ENCODE data around the gene FAM20A. TPM values are rescaled to one million over a fixed set of nuclear protein-coding genes. Genes with fewer than 3 reads are reported as not detected.

FAM20A gene
- total and polyA plus RNA-seq, 2 donors (not counting 1 experiment from before 2014, with no cell fraction given): not detected

DNA sequence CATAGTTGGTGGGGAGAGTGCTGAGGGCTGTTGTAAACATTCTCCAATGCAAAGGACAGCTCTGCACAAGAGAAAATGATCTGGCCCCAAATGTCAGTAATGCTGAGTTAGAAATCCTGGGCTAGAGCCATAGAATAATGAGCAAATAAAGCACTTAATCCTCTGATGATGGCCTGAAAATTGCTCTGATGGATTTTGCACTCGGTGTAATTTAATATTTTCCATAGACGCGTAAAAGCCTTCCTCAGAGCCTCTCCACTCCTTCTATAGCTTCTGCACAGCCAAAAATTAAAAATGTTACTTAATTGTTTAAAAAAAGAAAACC is 23.7 kb downstream of the FAM20A start:
- Histone ChIP-seq H3K4me1 (ENCODE audit: control insufficient read depth in 2 of 2, insufficient read depth in 2 of 2, low read length in 2 of 2) (no peaks in the 10 kb centered on the region), H3K27me3 (replicated peaks in 1 of 4; ENCODE audit: control extremely low read depth in 1 of 4, control insufficient read depth in 3 of 4, insufficient read depth in 4 of 4, low read length in 3 of 4) (peaks cover 0 to 3% (median 0%) of the 10 kb centered on the region in 4 experiments), H3K9me3 (ENCODE audit: control extremely low read depth in 1 of 3, control insufficient read depth in 2 of 3, insufficient read depth in 1 of 3, low read length in 2 of 3) (no peaks in the 10 kb centered on the region), H3K36me3 (replicated peaks in 1 of 2; ENCODE audit: control extremely low read depth in 1 of 2, control insufficient read depth in 1 of 2, extremely low read depth in 1 of 2, insufficient read depth in 2 of 2, low read length in 1 of 2) (no peaks in the 10 kb centered on the region), H3K79me2 (ENCODE audit: control insufficient read depth, insufficient read depth, low read length) (no peaks in the 10 kb centered on the region), H3K4me3 (ENCODE audit: control extremely low read depth in 1 of 5, extremely low read depth in 1 of 5, insufficient read depth in 1 of 5, low read depth in 2 of 5, low read length in 4 of 5) (no peak overlapping the region), H3K27ac (ENCODE audit: low read length in 2 of 2) (no peak overlapping the region), H4K20me1 (ENCODE audit: control insufficient read depth, insufficient read depth, low read length, poor library complexity, severe bottlenecking) (no peaks in the 10 kb centered on the region), H3K9ac (ENCODE audit: low read length) (no peak overlapping the region), H2AFZ (ENCODE audit: insufficient read depth, low read depth, low read length, poor library complexity, severe bottlenecking) (no peak overlapping the region), H3K4me2 (replicated peaks; ENCODE audit: low read depth, low read length, poor library complexity, severe bottlenecking) (no peak overlapping the region)
- intact Hi-C loops (cut with micrococcal nuclease): no loop called here
- ATAC-seq (ENCODE audit: low read depth): no peak
- no peak overlapping the region for H3K4me3 Mint-ChIP-seq
- DNase-seq: no peak
- H3K27ac Mint-ChIP-seq: no peak overlapping the region
- H3K4me1 Mint-ChIP-seq: no peaks in the 10 kb centered on the region
- ChIA-PET CTCF (no interaction called here), POLR2A (no interaction called here)
- peaks cover 15% of the 10 kb centered on the region for H3K27me3 Mint-ChIP-seq
- WGBS (ENCODE audit: insufficient coverage): no CpG with 5 or more reads among the region's 3 CpGs
- no peaks in the 10 kb centered on the region for H3K9me3 Mint-ChIP-seq (ENCODE audit: insufficient read depth)
- TF ChIP-seq, protein P1, sequence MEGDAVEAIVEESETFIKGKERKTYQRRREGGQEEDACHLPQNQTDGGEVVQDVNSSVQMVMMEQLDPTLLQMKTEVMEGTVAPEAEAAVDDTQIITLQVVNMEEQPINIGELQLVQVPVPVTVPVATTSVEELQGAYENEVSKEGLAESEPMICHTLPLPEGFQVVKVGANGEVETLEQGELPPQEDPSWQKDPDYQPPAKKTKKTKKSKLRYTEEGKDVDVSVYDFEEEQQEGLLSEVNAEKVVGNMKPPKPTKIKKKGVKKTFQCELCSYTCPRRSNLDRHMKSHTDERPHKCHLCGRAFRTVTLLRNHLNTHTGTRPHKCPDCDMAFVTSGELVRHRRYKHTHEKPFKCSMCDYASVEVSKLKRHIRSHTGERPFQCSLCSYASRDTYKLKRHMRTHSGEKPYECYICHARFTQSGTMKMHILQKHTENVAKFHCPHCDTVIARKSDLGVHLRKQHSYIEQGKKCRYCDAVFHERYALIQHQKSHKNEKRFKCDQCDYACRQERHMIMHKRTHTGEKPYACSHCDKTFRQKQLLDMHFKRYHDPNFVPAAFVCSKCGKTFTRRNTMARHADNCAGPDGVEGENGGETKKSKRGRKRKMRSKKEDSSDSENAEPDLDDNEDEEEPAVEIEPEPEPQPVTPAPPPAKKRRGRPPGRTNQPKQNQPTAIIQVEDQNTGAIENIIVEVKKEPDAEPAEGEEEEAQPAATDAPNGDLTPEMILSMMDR (IDR thresholded peaks at IDR 0.05): no peak
- TF ChIP-seq EZH2 (IDR thresholded peaks at IDR 0.05; ENCODE audit: borderline replicate concordance, insufficient read depth, low read depth, low read length, poor library complexity, severe bottlenecking): no peak

DNA sequence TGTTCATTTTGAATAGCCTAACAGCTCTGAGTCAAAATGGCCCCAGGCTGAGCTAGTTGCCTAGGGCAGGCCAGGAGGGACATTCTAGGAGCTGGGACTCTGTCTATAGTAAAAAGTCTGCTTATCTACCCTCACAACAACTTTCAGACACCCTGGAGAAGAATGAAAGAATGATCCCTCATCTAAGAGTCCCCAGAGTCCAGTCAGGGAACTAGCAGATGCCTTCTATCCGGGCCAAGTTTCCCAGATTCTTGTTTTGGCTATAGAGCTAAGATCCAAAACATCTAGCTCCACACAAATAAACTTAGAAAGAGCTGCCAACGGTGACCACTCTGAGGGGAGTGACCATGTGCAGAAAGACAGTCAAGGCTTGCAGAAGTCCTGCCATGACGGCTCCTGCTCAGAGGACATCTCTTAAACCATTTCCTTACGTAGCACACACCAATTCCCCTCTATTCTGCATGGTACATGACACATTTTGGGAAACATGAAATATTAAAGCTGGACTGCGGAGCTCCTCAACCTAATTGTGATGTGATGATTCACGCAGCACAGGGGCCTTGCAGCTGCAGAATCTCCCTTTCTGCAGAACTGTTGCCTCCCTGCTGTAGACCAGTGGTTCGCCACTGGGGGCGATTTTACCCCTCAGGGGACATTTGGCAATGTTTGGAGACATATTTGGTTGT is 24.2 kb downstream of the FAM20A start:
- DNase-seq (no peak), ATAC-seq (ENCODE audit: low read depth) (no peak)
- TF ChIP-seq, protein P1 (IDR thresholded peaks at IDR 0.05): no peak
- TF ChIP-seq EZH2 (IDR thresholded peaks at IDR 0.05; ENCODE audit: borderline replicate concordance, insufficient read depth, low read depth, low read length, poor library complexity, severe bottlenecking): no peak
- Histone ChIP-seq H3K4me3 (ENCODE audit: control extremely low read depth in 1 of 5, extremely low read depth in 1 of 5, insufficient read depth in 1 of 5, low read depth in 2 of 5, low read length in 4 of 5) (no peak overlapping the region), H3K4me2 (replicated peaks; ENCODE audit: low read depth, low read length, poor library complexity, severe bottlenecking) (no peak overlapping the region), H3K79me2 (ENCODE audit: control insufficient read depth, insufficient read depth, low read length) (no peaks in the 10 kb centered on the region), H3K27me3 (replicated peaks in 1 of 4; ENCODE audit: control extremely low read depth in 1 of 4, control insufficient read depth in 3 of 4, insufficient read depth in 4 of 4, low read length in 3 of 4) (no peaks in the 10 kb centered on the region), H2AFZ (ENCODE audit: insufficient read depth, low read depth, low read length, poor library complexity, severe bottlenecking) (no peak overlapping the region), H3K27ac (ENCODE audit: low read length in 2 of 2) (no peak overlapping the region), H3K9ac (ENCODE audit: low read length) (no peak overlapping the region), H3K9me3 (ENCODE audit: control extremely low read depth in 1 of 3, control insufficient read depth in 2 of 3, insufficient read depth in 1 of 3, low read length in 2 of 3) (no peaks in the 10 kb centered on the region), H3K4me1 (ENCODE audit: control insufficient read depth in 2 of 2, insufficient read depth in 2 of 2, low read length in 2 of 2) (no peaks in the 10 kb centered on the region), H3K36me3 (replicated peaks in 1 of 2; ENCODE audit: control extremely low read depth in 1 of 2, control insufficient read depth in 1 of 2, extremely low read depth in 1 of 2, insufficient read depth in 2 of 2, low read length in 1 of 2) (no peaks in the 10 kb centered on the region), H4K20me1 (ENCODE audit: control insufficient read depth, insufficient read depth, low read length, poor library complexity, severe bottlenecking) (no peaks in the 10 kb centered on the region)
- H3K9me3 Mint-ChIP-seq (ENCODE audit: insufficient read depth): no peaks in the 10 kb centered on the region
- peaks cover 10% of the 10 kb centered on the region for H3K27me3 Mint-ChIP-seq
- ChIA-PET CTCF (no interaction called here), POLR2A (no interaction called here)
- no peak overlapping the region for H3K27ac Mint-ChIP-seq
- WGBS (ENCODE audit: insufficient coverage): 91% methylated on average over 6 of the region's 8 CpGs
- intact Hi-C loops (cut with micrococcal nuclease): no loop called here
- no peak overlapping the region for H3K4me3 Mint-ChIP-seq
- no peaks in the 10 kb centered on the region for H3K4me1 Mint-ChIP-seq

Data from B cell (primary cell).